Hippocampal formation (tissue), 2 donors: ENCODE data around the gene AVPR2.
A peak's percentile ranks its signal among the peaks of the same experiment; 100 is the strongest.

ENCODE experiments used
- DNase-seq, 2 donors: peaks; one replicate each; lab custom pipeline; 2025; lab: John Stamatoyannopoulos, UW

The AVPR2 gene

DNA sequence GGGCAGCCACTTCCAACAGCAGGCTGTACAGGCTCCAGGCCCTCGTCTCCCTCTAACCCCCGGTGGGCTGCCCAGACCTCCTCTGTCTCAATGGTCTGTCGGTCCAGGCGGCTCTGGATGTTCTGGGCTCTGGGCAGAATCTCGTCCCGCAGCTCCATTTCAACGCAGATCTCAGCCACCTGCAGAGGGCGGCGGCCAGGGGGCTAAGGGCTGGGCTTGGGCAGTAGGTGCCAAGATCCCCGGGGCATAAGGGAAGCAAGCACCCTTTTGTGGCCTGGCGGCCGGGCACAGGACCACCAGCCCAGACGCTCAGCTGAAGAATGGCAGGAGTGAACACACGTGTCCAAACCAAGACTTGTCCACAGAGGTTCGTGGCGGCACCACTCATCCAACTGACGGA, 9.2 kb downstream of the AVPR2 start:
- no peak for DNase-seq

DNA sequence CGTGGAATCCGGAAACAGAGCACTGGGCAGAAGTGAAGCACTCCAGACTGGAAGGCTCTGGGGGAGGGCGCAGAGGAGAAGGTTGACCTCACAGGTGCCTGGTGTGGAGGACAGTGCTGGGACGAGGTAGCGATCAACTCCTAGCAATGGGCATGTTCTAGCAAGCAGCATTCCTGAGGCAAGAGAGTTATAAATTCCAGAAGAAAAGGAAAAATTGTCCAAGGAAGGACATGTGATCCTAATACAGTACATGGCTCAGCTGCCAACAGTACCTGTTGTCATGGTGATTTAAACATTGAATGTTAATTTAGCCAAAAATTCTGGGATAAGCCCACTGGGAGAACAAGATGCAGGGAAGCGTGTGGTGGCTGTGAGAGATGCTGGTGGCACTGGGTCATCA, 13.4 kb downstream of the AVPR2 start:
- DNase-seq = no peak

DNA sequence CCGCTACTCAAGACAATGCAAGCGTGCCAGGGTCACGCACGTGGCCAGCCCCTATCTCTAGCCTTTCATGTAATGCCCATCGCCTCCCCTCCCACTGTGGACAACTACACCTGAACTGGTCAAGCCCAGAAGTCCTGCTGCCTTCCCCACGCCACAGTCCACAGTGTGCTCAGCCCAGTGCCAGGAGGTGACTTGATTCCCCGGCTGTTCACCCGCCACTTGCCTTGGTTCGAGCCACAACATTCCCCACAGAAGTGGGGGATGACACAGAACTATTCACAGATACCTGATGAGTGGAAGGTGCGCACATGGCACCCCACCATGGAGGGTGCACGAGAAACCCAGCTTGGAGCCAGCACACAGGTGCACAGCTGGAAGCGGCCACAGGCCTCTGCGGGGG, 14.8 kb downstream of the AVPR2 start:
- no peak for DNase-seq

- no peak for DNase-seq
Measured at GRCh38 chrX:153920546-153920945, 16.1 kb downstream of the AVPR2 start.

GRCh38 chrX:153921070-153921469, 16.6 kb downstream of the AVPR2 start:
- DNase-seq = no peak

DNA sequence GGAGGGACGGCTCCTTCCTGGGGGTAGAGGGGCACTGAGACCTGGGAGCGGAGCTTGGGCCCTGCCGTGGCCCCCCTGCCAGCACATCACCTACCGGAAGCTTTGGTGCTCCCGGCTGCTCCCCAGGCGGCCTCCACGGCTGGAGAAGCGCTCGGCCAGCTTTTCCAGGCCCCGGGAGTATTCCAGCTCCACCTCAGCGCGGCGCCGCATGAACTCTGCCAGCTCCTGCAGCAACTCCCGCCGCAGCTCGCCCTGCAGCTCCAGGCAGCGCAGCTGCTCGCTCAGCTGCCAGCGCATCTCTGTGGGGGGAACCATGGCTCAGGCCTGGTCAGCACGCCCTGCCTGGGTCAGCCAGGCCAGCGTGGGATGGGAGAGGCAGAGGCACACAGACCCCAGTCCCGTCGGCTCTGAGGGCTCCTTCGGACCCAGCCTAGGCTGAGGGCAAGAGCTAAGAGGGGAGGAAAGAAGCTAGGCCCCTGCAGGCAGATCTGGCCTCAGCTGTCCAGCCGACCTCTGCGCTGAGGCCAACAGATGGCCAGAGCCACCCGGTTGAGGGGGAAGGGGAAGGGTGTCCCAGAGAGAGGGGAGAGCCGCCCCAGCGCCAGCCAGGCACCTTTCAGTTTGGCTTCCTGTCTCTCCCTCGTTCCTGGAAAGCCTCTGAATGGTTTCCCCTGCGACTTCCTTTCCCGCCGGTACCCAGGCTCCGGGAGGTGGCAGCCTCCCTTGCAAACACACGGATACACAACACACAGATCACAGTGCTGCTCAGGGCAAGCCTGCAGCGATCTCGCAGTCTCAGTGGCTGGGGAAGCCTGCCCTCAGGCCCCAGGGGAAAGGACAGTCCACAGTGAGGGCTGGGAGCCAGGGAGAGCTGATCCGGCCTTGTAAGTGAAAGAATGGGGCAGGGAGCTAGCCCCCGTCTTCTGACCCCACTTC, 17.3 kb downstream of the AVPR2 start:
- DNase-seq = no peak

DNA sequence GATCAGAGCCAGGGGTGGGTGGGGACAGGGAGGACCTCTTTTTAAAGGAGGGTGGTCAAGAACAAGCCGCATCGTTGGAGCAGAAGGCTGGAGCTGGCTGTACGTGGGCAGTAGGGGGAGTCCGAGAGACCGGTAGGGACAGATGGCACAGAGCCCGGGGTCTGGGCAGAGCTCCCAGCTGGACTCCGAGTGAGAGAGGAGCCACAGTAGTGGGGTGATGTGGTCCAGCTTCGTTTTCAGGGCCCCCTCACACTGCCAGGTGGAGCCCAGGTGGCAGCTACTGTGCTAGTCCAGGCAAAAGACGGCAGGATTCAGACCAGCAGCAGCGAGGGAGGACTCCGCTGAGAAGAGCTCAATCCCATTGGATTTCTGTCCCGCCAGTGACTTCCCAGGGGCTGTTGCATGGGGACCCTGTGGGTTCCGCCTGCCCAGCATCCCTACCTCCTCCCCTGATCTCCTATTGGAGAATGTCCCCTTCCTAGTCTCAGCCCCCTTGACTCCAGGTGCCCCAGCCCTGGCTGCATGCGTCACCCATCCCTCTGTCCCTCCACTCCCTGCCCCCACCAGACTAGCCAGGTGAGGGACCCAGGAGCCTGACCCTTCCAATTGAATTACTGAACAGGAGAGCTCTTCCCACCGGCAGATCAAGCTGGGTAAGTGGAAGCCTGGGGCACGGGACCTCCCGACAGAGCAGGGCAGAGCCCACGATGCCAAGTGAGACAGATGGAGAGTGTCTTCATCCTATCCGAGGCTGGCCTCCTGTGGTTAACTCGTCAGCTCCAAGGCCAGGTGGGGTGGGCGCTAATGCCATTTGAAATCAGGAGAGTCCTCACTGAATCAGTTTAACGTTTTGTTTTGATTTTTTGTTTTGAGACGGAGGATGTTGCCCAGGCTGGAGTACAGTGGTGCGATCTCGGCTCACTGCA, 18.7 kb downstream of the AVPR2 start:
- DNase-seq = peak; percentile 6 to 55

- DNase-seq = peak in 1 of 2 donors; percentile 4
Measured at GRCh38 chrX:153924149-153924861, 19.8 kb downstream of the AVPR2 start.

DNA sequence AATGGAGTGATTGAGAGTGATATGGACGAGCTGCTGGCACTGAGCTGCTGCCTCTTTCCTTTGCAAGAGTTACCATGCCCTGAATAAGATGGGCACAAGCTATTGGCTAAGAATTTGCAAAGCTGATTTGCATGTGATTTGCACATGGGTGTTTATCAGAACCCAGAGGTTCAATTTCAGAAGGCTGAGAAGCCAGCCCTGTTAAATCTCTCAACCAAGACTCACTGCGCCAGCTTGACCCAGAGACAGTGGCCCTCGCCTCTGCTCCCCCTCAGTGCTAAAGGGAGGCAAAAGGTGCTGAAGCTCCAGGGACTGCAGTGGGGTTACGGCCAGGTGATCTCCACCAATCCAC, 20.9 kb downstream of the AVPR2 start:
- DNase-seq = no peak

DNA sequence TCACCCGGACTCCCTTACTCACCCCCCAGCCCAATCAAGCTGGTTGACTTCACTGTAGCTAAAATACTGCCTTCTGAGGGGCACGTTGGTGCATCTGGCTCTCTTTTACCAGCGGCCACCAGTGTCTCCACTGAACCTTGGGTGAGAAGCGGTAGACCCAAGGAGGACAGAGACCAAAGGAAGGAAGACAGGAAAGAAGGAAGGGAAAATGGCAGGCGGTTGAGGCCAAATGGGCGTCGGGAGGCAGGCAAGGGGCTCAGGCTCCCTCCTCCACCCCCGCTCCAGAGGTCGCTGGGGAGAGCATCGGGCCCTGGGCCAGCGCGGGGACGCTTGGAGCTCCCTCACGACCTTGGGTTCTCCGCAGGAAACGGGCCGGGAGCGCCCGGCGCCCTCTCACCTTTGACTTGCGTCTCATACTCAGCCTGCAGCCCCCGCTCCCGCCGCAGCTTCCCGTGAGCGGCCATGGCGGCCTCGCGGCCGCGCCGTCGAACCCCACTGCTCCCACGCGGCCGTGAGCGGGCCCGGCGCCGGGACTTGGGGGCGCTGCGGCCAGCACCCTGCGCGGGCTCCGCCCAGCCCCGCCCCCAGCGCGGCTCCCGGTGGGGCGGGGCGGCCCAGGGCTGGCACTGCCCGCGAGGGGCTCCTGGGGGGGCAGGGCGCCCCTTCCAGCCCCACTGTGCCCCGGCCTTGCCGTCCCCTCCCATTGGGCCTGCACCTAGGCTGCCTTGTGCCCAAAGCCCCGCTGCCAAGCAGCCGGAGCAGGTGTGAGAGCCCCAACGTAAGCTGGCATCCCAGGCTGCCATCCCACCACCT, 21.5 kb downstream of the AVPR2 start, which contains the start of gene ARHGAP4:
Gene ARHGAP4, minus strand, starts transcription at position 526 of the 813 bp plus-strand sequence. Its CDS starts 62 bp downstream, at position 464.
- no peak for DNase-seq

GRCh38 chrX:153926552-153926857, 22.0 kb downstream of the AVPR2 start:
- no peak for DNase-seq

- DNase-seq = no peak
Measured at GRCh38 chrX:153926858-153927671, 22.6 kb downstream of the AVPR2 start.

- no peak for DNase-seq
Measured at GRCh38 chrX:153927672-153927921, 23.1 kb downstream of the AVPR2 start.

GRCh38 chrX:153927922-153928760, 23.7 kb downstream of the AVPR2 start:
- DNase-seq = peak; percentile 88 to 90

DNA sequence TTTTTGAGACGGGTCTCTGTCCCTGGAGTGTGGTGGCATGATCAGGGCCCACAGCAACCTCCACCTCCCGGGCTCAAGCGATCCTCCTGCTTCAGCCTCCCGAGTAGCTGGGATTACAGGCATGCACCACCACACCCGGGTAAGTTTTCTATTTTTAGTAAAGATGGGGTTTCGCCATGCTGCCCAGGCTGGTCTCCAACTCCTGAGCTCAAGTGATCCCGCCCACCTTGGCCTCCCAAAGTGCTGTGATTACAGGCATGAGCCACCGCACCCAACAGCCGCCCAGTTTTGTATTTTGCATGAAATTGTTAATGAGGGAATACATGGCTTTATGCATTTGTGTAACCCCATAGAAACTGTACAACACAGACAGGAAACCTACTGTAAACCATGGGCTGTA, 24.4 kb downstream of the AVPR2 start:
- DNase-seq = no peak

GRCh38 chrX:153929576-153929975, 25.1 kb downstream of the AVPR2 start:
- no peak for DNase-seq

GRCh38 chrX:153930011-153930910, 25.8 kb downstream of the AVPR2 start:
- DNase-seq = no peak

- no peak for DNase-seq
Measured at GRCh38 chrX:153931151-153931550, 26.7 kb downstream of the AVPR2 start.

GRCh38 chrX:153931748-153932147, 27.3 kb downstream of the AVPR2 start:
- DNase-seq = no peak
